Mucosa of stomach (tissue), 1 donor: ENCODE results near the gene VANGL1.

ENCODE experiments used
- H3K27me3 ChIP-seq: one replicate; pipeline ENCODE4 v1.7.0; 2013; ENCODE audit warnings: mild to moderate bottlenecking, low read length; ENCODE audit not compliant: control insufficient read depth, insufficient read depth
- H3K36me3 ChIP-seq: one replicate; pipeline ENCODE4 v1.7.0; 2013; ENCODE audit warnings: low read length; ENCODE audit not compliant: control insufficient read depth, insufficient read depth
- H3K4me1 ChIP-seq: one replicate; pipeline ENCODE4 v1.7.0; 2013; ENCODE audit warnings: mild to moderate bottlenecking, low read length; ENCODE audit not compliant: control insufficient read depth, insufficient read depth
- H3K4me3 ChIP-seq: one replicate; pipeline ENCODE4 v1.7.0; 2013; ENCODE audit warnings: low read length
- H3K9ac ChIP-seq: one replicate; pipeline ENCODE4 v1.7.0; 2013; ENCODE audit warnings: mild to moderate bottlenecking, low read length, moderate library complexity
- H3K9me3 ChIP-seq: one replicate; pipeline ENCODE4 v1.7.0; 2013; ENCODE audit warnings: mild to moderate bottlenecking, low read length, moderate library complexity; ENCODE audit not compliant: control insufficient read depth
- donor health status: Pancreatic carcinoma.

Gene VANGL1

DNA sequence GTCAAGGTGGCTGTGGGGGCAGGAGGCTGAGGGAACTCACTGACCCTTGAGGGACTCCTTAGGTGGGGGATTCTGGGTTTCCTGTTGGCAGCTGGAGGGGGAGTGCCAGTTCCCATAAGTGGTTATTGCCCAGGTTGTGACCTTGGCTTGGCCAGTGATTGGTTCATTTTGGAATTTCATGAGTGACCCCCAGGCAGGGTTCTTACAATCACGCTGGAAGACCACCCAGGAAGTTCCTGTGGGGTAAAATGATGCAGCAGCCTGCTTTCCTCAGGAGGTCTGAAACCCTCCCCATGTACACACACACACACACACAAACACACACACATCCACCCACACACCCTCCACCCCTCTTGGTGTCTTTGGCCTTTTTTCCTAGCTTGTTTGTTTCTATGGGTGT lies 16.9 kb downstream of the VANGL1 start:
- peaks cover 2% of the 10 kb centered on the region for H3K36me3 ChIP-seq
- no peak overlapping the region for H3K4me3 ChIP-seq
- peaks cover 7% of the 10 kb centered on the region for H3K4me1 ChIP-seq
- no peak overlapping the region for H3K9ac ChIP-seq
- H3K9me3 ChIP-seq = no peaks in the 10 kb centered on the region
- no peaks in the 10 kb centered on the region for H3K27me3 ChIP-seq

DNA sequence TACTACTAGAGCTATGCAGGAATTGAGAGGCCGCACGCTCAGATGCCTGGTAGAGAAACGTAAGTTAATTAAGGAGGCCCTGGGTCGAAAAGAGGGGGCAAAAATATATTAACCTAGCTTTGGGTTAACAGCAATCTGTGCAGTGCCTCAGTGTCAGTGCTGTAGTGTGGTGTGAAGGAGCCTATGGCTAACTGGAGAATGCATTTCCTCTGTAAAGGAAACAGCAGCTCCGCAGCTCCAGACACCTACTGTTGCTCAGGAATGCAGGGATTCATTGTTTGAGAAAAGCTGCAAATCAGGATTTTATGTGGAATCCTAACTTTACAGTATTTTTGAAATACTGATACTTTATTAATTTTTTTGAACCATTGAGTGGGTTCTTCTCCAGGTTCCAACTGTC lies 18.4 kb downstream of the VANGL1 start:
- Histone ChIP-seq H3K27me3 (no peaks in the 10 kb centered on the region), H3K36me3 (peaks cover 7% of the 10 kb centered on the region), H3K4me1 (no peaks in the 10 kb centered on the region), H3K9ac (no peak overlapping the region), H3K9me3 (no peaks in the 10 kb centered on the region), H3K4me3 (no peak overlapping the region)

DNA sequence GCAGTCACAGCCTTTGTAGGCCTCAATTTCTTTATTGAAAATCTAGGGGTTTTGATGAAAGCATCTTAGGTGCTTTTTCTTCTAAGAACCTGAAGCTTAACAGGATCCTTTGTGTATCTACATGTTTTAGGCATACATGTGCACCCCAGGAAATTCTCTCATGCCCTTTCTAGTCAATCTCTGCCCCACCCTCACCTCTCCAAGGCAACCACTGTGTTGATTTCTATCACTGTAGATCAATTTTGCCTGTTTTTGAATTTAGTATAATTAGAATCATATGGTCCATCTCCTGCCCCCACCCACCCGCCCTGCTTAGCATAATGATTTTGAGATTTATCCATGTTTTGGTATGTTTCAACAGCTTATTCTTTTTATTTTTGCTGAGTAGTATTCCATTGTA lies 19.4 kb downstream of the VANGL1 start:
- Histone ChIP-seq H3K27me3 (no peaks in the 10 kb centered on the region), H3K36me3 (peaks cover 7% of the 10 kb centered on the region), H3K9ac (no peak overlapping the region), H3K9me3 (no peaks in the 10 kb centered on the region), H3K4me3 (no peak overlapping the region), H3K4me1 (no peaks in the 10 kb centered on the region)

DNA sequence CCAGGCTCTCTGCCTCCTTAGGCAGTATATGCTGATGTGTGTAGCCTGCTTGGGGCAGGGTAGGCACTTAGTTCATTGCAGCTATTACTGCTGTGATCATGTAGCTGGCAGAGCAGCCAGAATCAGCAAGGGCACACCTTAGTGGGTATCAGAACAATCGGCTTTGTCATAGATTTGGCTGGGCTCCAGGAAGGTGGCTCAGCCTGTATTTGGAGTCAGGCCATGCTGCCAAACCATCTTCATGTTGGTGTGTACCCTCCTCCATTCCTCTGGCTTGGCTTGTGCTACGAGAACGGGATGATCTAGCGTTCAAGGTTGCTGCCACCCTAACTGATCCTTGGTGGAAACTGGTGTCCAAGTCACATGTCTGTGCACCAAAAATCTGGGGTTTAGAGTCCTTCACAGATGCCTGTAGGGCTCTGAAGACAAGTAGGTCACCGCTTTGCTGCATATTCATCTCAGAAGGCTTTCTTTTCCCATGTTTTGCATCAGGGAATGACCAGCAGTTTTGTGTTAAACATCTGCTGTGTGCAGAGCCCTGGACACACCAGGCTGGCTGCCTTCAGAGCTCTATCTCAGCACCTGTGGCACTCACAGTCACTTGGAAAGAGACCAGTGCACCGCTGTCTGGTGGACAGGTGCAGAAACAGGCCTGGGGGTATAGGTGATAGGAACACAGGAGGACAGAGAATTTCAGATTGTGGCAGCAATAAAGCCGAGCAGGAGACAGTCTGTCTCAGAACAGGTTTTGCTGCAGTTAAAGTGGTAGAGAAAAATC lies 23.7 kb downstream of the VANGL1 start:
- Histone ChIP-seq H3K4me1 (peaks cover 6% of the 10 kb centered on the region), H3K36me3 (peaks cover 7% of the 10 kb centered on the region)

DNA sequence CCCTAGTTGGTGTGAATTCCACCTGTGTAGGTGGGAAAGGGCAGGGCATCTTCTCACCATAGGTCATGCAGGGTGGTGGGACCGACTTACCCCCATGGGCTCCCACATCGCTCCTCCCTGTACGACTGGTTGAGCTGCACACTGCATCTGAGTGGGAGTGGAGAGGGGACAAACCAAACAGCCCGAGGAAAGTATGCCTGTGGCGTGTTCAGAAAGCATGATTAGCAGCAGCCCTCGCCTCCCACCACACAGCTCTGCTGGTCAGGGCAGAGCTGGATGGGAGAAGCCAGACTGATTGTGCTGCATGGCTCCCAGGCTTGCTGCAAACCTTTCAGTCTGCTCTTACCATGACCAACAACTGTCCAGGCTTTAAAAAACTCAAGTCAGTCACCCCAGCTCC lies 24.4 kb downstream of the VANGL1 start:
- H3K27me3 ChIP-seq = no peaks in the 10 kb centered on the region
- peaks cover 13% of the 10 kb centered on the region for H3K4me1 ChIP-seq
- peaks cover 7% of the 10 kb centered on the region for H3K36me3 ChIP-seq
- no peak overlapping the region for H3K9ac ChIP-seq
- H3K9me3 ChIP-seq = no peaks in the 10 kb centered on the region
- H3K4me3 ChIP-seq = no peak overlapping the region

More for the DNA sequence above, 23.7 kb downstream of the VANGL1 start:
- Histone ChIP-seq H3K9me3 (no peaks in the 10 kb centered on the region), H3K27me3 (no peaks in the 10 kb centered on the region), H3K9ac (no peak overlapping the region), H3K4me3 (no peak overlapping the region)

DNA sequence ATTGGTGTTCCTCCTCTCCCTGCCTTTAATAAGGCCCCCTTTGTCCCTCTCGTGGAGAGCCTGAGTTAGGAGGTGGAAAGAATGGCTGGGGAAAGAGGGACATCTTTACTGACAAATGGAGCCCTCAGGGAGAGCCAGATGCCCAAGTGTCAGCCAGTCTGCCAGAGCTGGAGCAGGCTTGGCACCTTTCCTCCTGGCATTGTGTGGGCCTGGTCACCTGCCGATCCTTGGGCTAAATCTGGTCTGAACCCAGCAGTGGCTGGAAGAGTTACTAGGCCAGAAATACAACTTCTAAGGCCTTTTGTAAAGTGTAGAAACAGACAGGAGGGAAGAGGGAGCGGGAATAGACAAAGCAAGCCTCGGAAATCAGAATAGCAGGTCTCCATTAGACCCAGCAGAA lies 24.9 kb downstream of the VANGL1 start:
- Histone ChIP-seq H3K4me3 (no peak overlapping the region), H3K9me3 (no peaks in the 10 kb centered on the region), H3K27me3 (no peaks in the 10 kb centered on the region), H3K36me3 (peaks cover 7% of the 10 kb centered on the region), H3K9ac (no peak overlapping the region), H3K4me1 (peaks cover 18% of the 10 kb centered on the region)

DNA sequence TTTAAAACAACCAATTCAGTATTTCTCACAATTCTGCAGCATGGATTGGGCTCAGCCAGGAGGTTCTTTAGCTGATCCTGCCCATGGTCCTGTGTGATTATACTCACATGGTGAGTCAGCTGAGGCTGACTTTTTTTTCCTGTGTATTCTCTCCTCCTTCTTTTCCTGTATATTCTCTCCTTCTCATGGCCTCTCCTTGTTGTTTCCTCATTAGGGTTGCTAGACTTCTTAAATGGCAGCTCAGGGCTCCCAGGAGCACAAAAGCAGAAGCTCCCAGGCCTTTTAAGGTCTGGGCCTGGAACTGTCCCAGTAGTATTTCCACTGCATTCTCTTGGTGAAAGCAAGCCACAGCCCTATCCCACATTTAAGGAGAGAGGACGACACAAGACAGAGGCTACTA lies 26.8 kb downstream of the VANGL1 start:
- Histone ChIP-seq H3K9ac (no peak overlapping the region), H3K4me1 (peaks cover 18% of the 10 kb centered on the region), H3K27me3 (no peaks in the 10 kb centered on the region), H3K4me3 (no peak overlapping the region), H3K36me3 (peaks cover 6% of the 10 kb centered on the region), H3K9me3 (no peaks in the 10 kb centered on the region)

DNA sequence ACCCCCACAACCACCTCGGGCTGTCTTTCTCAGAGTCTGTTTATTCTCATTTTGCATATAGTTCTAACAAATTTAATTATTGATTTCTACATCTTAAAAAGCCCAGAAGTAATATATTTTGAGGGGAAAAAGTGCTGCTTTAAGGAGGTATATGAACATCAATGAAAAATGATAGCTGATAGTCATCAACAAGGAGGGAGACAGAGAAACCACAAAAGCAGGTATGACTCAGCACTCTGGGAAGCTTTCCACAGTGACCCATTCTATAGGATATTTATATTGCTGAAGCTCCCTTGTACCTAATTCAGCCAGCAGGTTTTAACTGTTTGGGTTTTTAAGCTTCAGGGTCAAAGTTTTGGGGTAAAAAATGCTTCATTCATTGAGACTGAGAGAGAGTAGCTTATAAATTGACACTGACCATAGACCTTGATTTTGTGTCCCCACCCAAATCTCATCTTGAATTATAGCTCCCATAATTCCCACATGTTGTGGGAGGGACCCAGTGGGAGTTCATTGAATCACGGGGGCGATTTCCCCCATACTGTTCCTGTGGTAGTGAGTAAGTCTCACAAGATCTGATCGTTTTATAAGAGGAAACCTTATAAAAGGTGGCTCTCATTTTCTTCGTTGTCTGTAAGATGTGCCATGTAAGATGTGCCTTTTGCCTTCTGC lies 27.4 kb downstream of the VANGL1 start:
- Histone ChIP-seq H3K9me3 (no peaks in the 10 kb centered on the region), H3K9ac (no peak overlapping the region), H3K4me1 (peaks cover 18% of the 10 kb centered on the region), H3K4me3 (no peak overlapping the region), H3K27me3 (no peaks in the 10 kb centered on the region), H3K36me3 (no peaks in the 10 kb centered on the region)

DNA sequence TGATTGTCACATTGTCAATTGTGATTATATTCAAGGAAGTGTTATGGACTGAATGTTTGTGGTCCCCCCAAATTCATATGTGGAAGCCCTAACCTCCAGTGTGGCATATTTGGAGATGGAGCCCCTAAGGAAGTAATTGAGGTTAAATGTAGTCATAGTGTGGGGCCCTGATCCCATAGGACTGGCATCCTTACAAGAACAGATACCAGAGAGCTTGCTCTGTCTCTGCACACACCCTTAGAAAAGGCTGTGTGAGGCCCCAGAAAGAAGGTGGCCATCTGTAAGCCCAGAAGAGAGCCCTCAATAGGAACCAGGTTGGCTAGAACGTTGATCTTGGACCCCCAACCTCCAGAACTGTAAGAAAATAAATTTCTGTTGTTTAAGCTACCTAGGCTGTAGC lies 28.1 kb downstream of the VANGL1 start:
- no peaks in the 10 kb centered on the region for H3K9me3 ChIP-seq
- no peak overlapping the region for H3K4me3 ChIP-seq
- peaks cover 18% of the 10 kb centered on the region for H3K4me1 ChIP-seq
- no peaks in the 10 kb centered on the region for H3K27me3 ChIP-seq
- no peak overlapping the region for H3K9ac ChIP-seq
- H3K36me3 ChIP-seq = no peaks in the 10 kb centered on the region

DNA sequence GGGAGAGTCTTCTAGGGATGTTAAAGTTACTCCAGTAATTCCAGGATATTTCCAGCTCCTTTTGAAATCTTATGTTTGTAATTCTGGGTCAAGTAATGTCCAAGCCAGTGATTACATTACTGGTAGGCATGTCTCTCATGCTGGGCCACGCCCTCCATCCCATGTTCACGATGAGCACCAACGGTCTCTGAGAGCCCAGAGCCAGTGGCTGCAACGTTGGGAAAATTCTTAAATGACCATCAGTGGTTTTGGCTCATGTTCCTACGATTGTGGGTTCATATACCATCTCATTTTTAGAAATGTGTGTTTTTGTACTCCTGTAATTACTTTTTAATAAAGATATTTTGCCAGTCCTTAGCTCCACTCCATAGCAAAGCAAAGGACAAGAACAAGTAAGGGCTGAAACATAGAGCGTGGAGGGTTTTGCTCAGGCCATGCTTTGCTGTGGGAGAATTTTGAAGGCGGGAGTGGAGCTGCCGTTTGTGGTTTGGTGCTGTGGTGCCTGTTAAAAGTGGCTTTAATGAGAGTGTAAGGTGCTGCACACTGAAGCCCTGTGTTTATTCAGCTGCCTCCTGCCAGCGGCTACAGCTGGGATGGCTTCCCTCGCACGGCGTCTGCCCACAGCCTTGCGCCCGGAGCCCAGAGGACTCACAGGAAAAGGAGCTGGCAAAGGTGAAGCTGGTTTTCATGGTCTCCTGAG lies 28.9 kb downstream of the VANGL1 start:
- peaks cover 18% of the 10 kb centered on the region for H3K4me1 ChIP-seq
- no peaks in the 10 kb centered on the region for H3K9me3 ChIP-seq
- no peaks in the 10 kb centered on the region for H3K27me3 ChIP-seq
- H3K4me3 ChIP-seq = no peak overlapping the region
- no peak overlapping the region for H3K9ac ChIP-seq
- H3K36me3 ChIP-seq = no peaks in the 10 kb centered on the region

DNA sequence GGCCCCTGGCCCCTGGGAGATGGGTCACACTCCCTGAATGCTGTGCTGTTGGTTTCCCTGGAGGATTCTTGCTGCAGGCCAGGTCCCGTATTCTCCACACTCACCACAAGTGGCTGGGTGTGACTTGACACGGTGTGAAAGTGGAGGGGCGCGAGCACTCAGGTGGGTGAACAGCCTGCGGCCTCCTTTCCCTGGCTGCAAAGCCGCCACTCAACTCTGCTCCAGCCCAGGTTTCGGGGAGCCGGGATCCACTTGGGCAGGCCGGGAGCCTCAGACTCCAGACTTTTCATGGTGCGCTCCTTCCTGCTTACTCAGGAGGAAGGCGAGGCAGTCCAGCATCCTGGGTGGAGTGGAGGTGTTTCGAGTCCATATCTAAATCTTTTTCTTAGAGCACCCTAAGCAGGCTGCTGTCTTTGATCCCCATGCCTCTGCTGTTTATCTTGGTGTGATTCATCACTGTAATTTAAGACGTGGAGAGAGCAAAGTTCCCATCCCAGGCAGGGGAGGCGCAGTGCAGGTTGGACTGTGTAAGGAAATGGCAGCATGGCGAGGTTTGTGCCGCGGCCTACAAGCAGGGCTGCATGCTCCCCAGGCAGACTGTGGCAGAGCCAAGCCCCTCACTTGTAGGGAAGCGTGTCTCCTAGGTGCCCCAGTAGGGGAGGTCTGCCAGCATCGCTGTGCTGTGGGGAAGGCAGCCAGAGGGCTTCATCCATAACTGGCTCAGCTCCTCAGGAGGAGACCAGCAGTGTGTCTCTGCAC lies 29.6 kb downstream of the VANGL1 start:
- Histone ChIP-seq H3K9me3 (no peaks in the 10 kb centered on the region), H3K27me3 (no peaks in the 10 kb centered on the region), H3K36me3 (no peaks in the 10 kb centered on the region), H3K4me1 (peaks cover 21% of the 10 kb centered on the region), H3K9ac (no peak overlapping the region), H3K4me3 (no peak overlapping the region)
